LNCAP (cell line): ENCODE measurements around the gene AZU1.

Source experiments
- TF ChIP-seq, protein P1 (sequence below): fragments of 450-650 bp; IDR thresholded peaks from 2 replicates; pipeline ENCODE4 v1.5.1; 2017; ENCODE audit warnings: mild to moderate bottlenecking

Gene AZU1

DNA sequence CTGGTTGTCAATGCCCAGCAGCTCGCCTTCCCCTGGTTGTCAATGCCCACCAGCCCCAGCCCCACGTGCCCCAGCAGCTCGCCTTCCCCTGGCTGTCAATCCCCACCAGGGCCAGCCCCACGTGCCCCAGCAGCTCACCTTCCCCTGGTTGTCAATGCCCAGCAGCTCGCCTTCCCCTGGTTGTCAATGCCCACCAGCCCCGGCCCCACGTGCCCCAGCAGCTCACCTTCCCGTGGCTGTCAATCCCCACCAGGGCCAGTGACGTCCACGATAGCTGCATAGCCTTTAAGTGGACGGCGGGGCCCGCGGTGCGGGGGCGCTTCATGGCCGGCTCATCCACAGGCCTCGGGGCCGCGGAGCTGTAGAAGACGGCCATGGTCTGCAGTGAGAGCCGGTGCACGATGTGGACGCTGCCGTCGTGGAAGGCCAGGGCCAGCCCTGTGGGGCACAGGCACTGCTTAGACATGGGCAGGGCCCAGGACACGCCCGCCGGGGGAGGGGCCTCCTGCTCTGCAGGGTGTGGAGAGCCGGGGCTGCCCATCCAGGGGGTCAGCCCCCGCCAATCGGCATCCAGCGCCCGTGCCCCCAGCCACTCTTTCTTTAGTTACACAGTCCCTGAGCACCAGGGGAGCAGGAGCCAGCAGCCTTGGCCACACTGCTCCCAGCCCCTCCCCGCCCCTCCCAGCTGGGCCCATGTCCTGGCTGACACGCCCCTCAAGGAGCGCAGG lies 52.2 kb downstream of the AZU1 start:
- TF ChIP-seq, protein P1, sequence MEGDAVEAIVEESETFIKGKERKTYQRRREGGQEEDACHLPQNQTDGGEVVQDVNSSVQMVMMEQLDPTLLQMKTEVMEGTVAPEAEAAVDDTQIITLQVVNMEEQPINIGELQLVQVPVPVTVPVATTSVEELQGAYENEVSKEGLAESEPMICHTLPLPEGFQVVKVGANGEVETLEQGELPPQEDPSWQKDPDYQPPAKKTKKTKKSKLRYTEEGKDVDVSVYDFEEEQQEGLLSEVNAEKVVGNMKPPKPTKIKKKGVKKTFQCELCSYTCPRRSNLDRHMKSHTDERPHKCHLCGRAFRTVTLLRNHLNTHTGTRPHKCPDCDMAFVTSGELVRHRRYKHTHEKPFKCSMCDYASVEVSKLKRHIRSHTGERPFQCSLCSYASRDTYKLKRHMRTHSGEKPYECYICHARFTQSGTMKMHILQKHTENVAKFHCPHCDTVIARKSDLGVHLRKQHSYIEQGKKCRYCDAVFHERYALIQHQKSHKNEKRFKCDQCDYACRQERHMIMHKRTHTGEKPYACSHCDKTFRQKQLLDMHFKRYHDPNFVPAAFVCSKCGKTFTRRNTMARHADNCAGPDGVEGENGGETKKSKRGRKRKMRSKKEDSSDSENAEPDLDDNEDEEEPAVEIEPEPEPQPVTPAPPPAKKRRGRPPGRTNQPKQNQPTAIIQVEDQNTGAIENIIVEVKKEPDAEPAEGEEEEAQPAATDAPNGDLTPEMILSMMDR = no peak
